H1 (cell line): Measurements from ENCODE around the gene ATP6V0D1. TPM values are rescaled to one million over a fixed set of nuclear protein-coding genes. Genes with fewer than 3 reads are reported as not detected.

Experiments used
- CTCF ChIA-PET: fragments of 300-600 bp; sonication (Branson Sonifier 250); formaldehyde crosslinking; loops from one replicate; lab custom pipeline; 2021; ENCODE audit not compliant: partially characterized antibody; lab: Charles Lee
- POLR2A ChIA-PET: fragments of 300-600 bp; sonication (Branson Sonifier 250); formaldehyde crosslinking; loops from one replicate; lab custom pipeline; 2021; ENCODE audit warnings: inconsistent platforms; ENCODE audit not compliant: partially characterized antibody; lab: Charles Lee
- DNase-seq, 2 experiments: peaks; one replicate each; pipeline versions ENCODE4 v3.0.0 to v3.0.0-alpha.2; 2010 to 2022; ENCODE audit warnings: low spot score in 2 of 2, low read depth in 1 of 2, mixed read lengths in 1 of 2
- FAIRE-seq: peaks from 2 replicates; lab custom pipeline; 2011; peaks lifted over from hg19 to GRCh38; lab: Jason Lieb, UNC
- H2AFZ ChIP-seq: 2 replicates; pipeline ENCODE4 v1.8.1; 2012; ENCODE audit warnings: low read length, inconsistent platforms
- H2AK5ac ChIP-seq: 2 replicates; pipeline ENCODE4 v1.6.1; 2013; ENCODE audit warnings: low read depth, low read length
- H2BK120ac ChIP-seq: replicated peaks from 2 replicates; pipeline ENCODE3; 2013; ENCODE audit warnings: low read depth, low read length, inconsistent platforms
- H2BK12ac ChIP-seq: 2 replicates; pipeline ENCODE4 v1.6.1; 2013; ENCODE audit warnings: low read depth, low read length
- H2BK15ac ChIP-seq: 2 replicates; pipeline ENCODE4 v1.6.1; 2013; ENCODE audit warnings: low read length
- H2BK20ac ChIP-seq: 2 replicates; pipeline ENCODE4 v1.6.1; 2013; ENCODE audit warnings: low read length
- H2BK5ac ChIP-seq: 2 replicates; pipeline ENCODE4 v1.6.1; 2013; ENCODE audit warnings: low read depth, low read length
- H3K14ac ChIP-seq: 2 replicates; pipeline ENCODE4 v1.6.1; 2013; ENCODE audit warnings: inconsistent platforms; ENCODE audit not compliant: insufficient read length
- H3K18ac ChIP-seq: 2 replicates; pipeline ENCODE4 v1.6.1; 2013; ENCODE audit warnings: low read length; ENCODE audit errors: extremely low read depth
- H3K23ac ChIP-seq: 2 replicates; pipeline ENCODE4 v1.6.1; 2013; ENCODE audit warnings: inconsistent platforms; ENCODE audit not compliant: insufficient read length
- H3K23me2 ChIP-seq: 2 replicates; pipeline ENCODE4 v1.6.1; 2013; ENCODE audit warnings: low read depth, low read length
- H3K27ac ChIP-seq: 2 replicates; pipeline ENCODE4 v1.6.1; 2011; ENCODE audit warnings: low read depth, low read length, inconsistent platforms
- H3K27me3 ChIP-seq, 4 experiments: replicated peaks in 1 of 4; 1 replicate in 1 of 4; 2 replicates in 3 of 4; pipeline versions ENCODE4 v1.6.1 to v1.8.1; 2011 to 2013; ENCODE audit warnings: low read length in 3 of 4, mild to moderate bottlenecking in 3 of 4, inconsistent platforms in 2 of 4, mixed read lengths in 2 of 4, moderate library complexity in 1 of 4; ENCODE audit not compliant: control insufficient read depth in 3 of 4, insufficient read depth in 3 of 4; ENCODE audit errors: extremely low read depth in 1 of 4
- H3K36me3 ChIP-seq, 4 experiments: 2 replicates each; pipeline versions ENCODE4 v1.6.1 to v1.8.1; 2011 to 2013; ENCODE audit warnings: mild to moderate bottlenecking in 4 of 4, low read length in 3 of 4, moderate library complexity in 2 of 4, control low read depth in 1 of 4, inconsistent platforms in 1 of 4; ENCODE audit not compliant: insufficient read depth in 4 of 4, control insufficient read depth in 2 of 4
- H3K4ac ChIP-seq: replicated peaks from 2 replicates; pipeline ENCODE3; 2013; ENCODE audit warnings: low read length, low read depth, mixed read lengths, inconsistent platforms; ENCODE audit not compliant: insufficient read length
- H3K4me1 ChIP-seq, 4 experiments: replicated peaks in 1 of 4; 1 replicate in 1 of 4; 2 replicates in 3 of 4; pipeline versions ENCODE4 v1.6.1 to v1.8.1; 2011 to 2013; ENCODE audit warnings: low read length in 3 of 4, inconsistent platforms in 2 of 4, mixed read lengths in 1 of 4; ENCODE audit not compliant: insufficient read depth in 4 of 4, control insufficient read depth in 3 of 4
- H3K4me2 ChIP-seq, 2 experiments: 2 replicates each; pipeline versions ENCODE4 v1.6.1 to v1.8.1; 2011 to 2013; ENCODE audit warnings: low read depth in 2 of 2, low read length in 2 of 2, control low read depth in 1 of 2, inconsistent platforms in 1 of 2, mild to moderate bottlenecking in 1 of 2; ENCODE audit not compliant: insufficient read depth in 1 of 2
- H3K4me3 ChIP-seq, 4 experiments: fragments of 200-600, 300-600 bp in 1 of 4; sonication (generic), shearing (Covaris generic), sonication (Bioruptor Twin) in 1 of 4; 2 replicates each; pipeline versions ENCODE4 v1.5.1 to v1.8.1; 2011 to 2016; ENCODE audit warnings: low read length in 4 of 4, low read depth in 3 of 4, control low read depth in 2 of 4, inconsistent platforms in 2 of 4, mild to moderate bottlenecking in 2 of 4, mixed read lengths in 1 of 4, moderate library complexity in 1 of 4; ENCODE audit not compliant: insufficient read depth in 2 of 4; ENCODE audit errors: extremely low read depth in 1 of 4
- H3K56ac ChIP-seq: replicated peaks from 2 replicates; pipeline ENCODE3; 2013; ENCODE audit warnings: low read depth, mild to moderate bottlenecking, mixed read lengths, low read length, inconsistent platforms; ENCODE audit not compliant: insufficient read length
- H3K79me1 ChIP-seq: 2 replicates; pipeline ENCODE4 v1.6.1; 2013; ENCODE audit warnings: low read depth, low read length, control low read depth
- H3K79me2 ChIP-seq, 2 experiments: 2 replicates each; pipeline versions ENCODE4 v1.6.1 to v1.8.1; 2012 to 2013; ENCODE audit warnings: low read length in 2 of 2, mild to moderate bottlenecking in 2 of 2, inconsistent platforms in 1 of 2; ENCODE audit not compliant: insufficient read depth in 2 of 2, control insufficient read depth in 1 of 2
- H3K9ac ChIP-seq, 4 experiments: replicated peaks in 1 of 4; 1 replicate in 1 of 4; 2 replicates in 3 of 4; pipeline versions ENCODE4 v1.6.1 to v1.8.1; 2011 to 2013; ENCODE audit warnings: low read depth in 3 of 4, low read length in 3 of 4, control low read depth in 2 of 4, mild to moderate bottlenecking in 2 of 4, moderate library complexity in 2 of 4, inconsistent platforms in 1 of 4; ENCODE audit errors: extremely low read depth in 1 of 4
- H3K9me3 ChIP-seq, 2 experiments: 2 replicates each; pipeline versions ENCODE4 v1.6.1 to v1.8.1; 2012 to 2013; ENCODE audit warnings: mild to moderate bottlenecking in 2 of 2, moderate library complexity in 2 of 2, control low read depth in 1 of 2, inconsistent platforms in 1 of 2, low read depth in 1 of 2, low read length in 1 of 2, mixed read lengths in 1 of 2; ENCODE audit not compliant: insufficient read depth in 2 of 2
- H4K20me1 ChIP-seq, 2 experiments: replicated peaks in 1 of 2; 2 replicates each; pipeline versions ENCODE3 to v1.8.1; 2011 to 2013; ENCODE audit warnings: inconsistent platforms in 2 of 2, low read length in 2 of 2, mild to moderate bottlenecking in 1 of 2; ENCODE audit not compliant: insufficient read depth in 2 of 2, control insufficient read depth in 1 of 2
- H4K5ac ChIP-seq: 2 replicates; pipeline ENCODE4 v1.6.1; 2013; ENCODE audit warnings: low read length, low read depth, mixed read lengths, inconsistent platforms; ENCODE audit not compliant: insufficient read length
- H4K8ac ChIP-seq: 2 replicates; pipeline ENCODE4 v1.8.0; 2013; ENCODE audit warnings: mild to moderate bottlenecking, moderate library complexity, low read length, inconsistent platforms; ENCODE audit not compliant: insufficient read depth; ENCODE audit errors: extremely low read depth
- H4K91ac ChIP-seq: replicated peaks from 2 replicates; pipeline ENCODE3; 2013; ENCODE audit warnings: low read length, mixed read lengths, inconsistent platforms; ENCODE audit not compliant: insufficient read length
- ATF2 ChIP-seq: IDR thresholded peaks from 2 replicates; pipeline ENCODE4 v1.6.1; 2012; ENCODE audit warnings: low read length, inconsistent platforms
- RAD21 ChIP-seq, 2 experiments: IDR thresholded peaks in 1 of 2; conservative IDR thresholded peaks in 1 of 2; 2 replicates each; pipeline ENCODE4 v1.6.1; 2011; ENCODE audit warnings: low read depth in 2 of 2, low read length in 2 of 2, improper control_type of control experiment in 1 of 2, inconsistent platforms in 1 of 2, mild to moderate bottlenecking in 1 of 2, moderate library complexity in 1 of 2
- WGBS, 2 experiments: shearing (Covaris generic) in 1 of 2; methylation state at CpG; one replicate each; pipeline versions ENCODE4 v1.1.6 to v1.1.7; 2013 to 2015; ENCODE audit warnings: low lambda C conversion rate in 2 of 2, mixed read lengths in 2 of 2, inconsistent platforms in 1 of 2, low coverage in 1 of 2, missing lambda C conversion rate in 1 of 2; ENCODE audit not compliant: insufficient replicate concordance in 2 of 2, insufficient coverage in 1 of 2, insufficient read length in 1 of 2; ENCODE audit errors: extremely low coverage in 1 of 2, missing lambda C conversion rate in 1 of 2; 5-methylcytosine and 5-hydroxymethylcytosine counted together
- polyA plus RNA-seq, 7 experiments: library from polyadenylated mRNA; depleted of rRNA in 3 of 7; stranded (reverse) in 5 of 7; unstranded in 2 of 7; fragments of >200 nt in 5 of 7; fragments of 200-250 nt in 2 of 7; gene quantifications; 1 replicate in 5 of 7; 2 replicates in 1 of 7; 4 replicates in 1 of 7; pipeline versions ENCODE4 v1.2.1 to v1.2.3, GENCODE V29; 2011 to 2013; ENCODE audit warnings: missing spikeins in 2 of 7, mixed read lengths in 2 of 7
- total RNA-seq: library from RNA; stranded (reverse); fragmentation: NEBNext Ultra II Directional; extraction: Animal tissue kit (Norgen Biotek cat#: 25700); gene quantifications from 2 replicates; pipeline ENCODE4 v1.2.1, GENCODE V29; 2021

The ATP6V0D1 gene
- total and polyA plus RNA-seq, 2 of the 8 experiments (the other 6 are each of a cell fraction or from before 2014, with no cell fraction given): 47.3 to 134 TPM

DNA sequence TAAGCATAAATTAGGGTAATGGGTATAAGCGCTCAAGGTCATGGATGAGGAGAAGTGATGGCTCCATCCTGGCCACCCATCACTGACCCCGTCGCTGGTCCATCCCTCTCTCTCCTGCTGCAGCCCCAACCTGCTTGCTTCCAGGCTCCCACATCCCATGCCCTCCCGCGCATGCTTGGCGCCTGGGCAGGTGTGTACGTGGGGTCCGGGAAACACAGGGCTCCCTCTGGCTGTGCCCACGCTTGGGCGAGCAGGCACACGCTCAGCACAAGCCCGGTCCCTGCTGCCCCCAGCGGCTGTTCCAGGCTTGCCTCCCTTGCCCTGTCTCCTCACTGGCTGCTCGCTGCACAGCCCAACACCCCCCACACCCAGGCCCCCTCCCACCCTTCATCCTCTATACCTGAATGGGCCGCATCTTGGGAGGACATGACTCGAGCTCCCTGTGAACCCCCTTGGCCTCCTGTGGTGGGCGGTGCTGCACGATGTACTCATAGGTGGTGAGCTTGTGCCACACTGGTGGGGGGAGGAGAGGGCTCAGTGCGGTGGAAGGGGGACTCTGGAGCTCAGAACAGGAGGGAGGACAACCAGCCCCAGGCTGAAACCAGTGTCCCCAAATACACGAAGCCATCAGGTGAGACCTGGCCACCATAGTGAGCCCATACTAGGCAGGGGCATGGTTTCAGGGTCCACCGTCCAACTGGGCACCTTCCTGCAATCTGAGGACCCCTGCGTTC is 83.0 kb downstream of the ATP6V0D1 start:
- Histone ChIP-seq H3K14ac (no peak overlapping the region), H2BK120ac (no peak overlapping the region), H2BK12ac (no peak overlapping the region), H3K27me3 (peaks cover 20 to 40% (median 36%) of the 10 kb centered on the region in 4 experiments), H2BK15ac (no peak overlapping the region), H3K79me2 (no peaks in the 10 kb centered on the region), H3K56ac (no peak overlapping the region), H3K4me3 (no peak overlapping the region), H3K23ac (no peak overlapping the region), H3K79me1 (no peaks in the 10 kb centered on the region), H3K18ac (no peak overlapping the region), H3K23me2 (peaks cover 2% of the 10 kb centered on the region; the same call in 1 of the 2 replicates), H3K9me3 (no peaks in the 10 kb centered on the region), H2AFZ (no peak overlapping the region), H3K9ac (no peak overlapping the region), H2AK5ac (no peak overlapping the region), H4K20me1 (peaks cover 2 to 6% of the 10 kb centered on the region in 2 experiments), H3K4me1 (peaks cover 0 to 35% (median 23%) of the 10 kb centered on the region in 4 experiments; a peak in 6 of 7 replicates), H3K27ac (no peak overlapping the region), H2BK5ac (no peak overlapping the region), H4K91ac (no peak overlapping the region), H4K5ac (no peak overlapping the region), H3K4ac (no peak overlapping the region), H3K36me3 (no peaks in the 10 kb centered on the region), H2BK20ac (no peak overlapping the region), H3K4me2 (no peak overlapping the region), H4K8ac (no peak overlapping the region)
- DNase-seq (no peak), FAIRE-seq (no peak)
- WGBS, 2 experiments: 88% methylated on average over 19 of the region's 22 CpGs; no CpG with 5 or more reads in 1 of the 2 experiments
- ChIA-PET POLR2A (interaction anchor here (1.0 to 2.3 kb wide), 3 partner anchors 9 to 20 kb away, joined by 3 to 5 read pairs (median 3); no protein-coding TSS in a partner anchor), CTCF (interaction anchor here (0.8 to 32.4 kb wide), 14 partner anchors 10 to 116 kb away, joined by 3 to 476 read pairs (median 7); partner anchors contain the start of genes KCTD19, LRRC36 and ZDHHC1)
- TF ChIP-seq ATF2: no peak
- TF ChIP-seq RAD21 (IDR thresholded peaks at IDR 0.05 in 1 of 2, conservative IDR thresholded peaks at IDR 0.05 in 1 of 2; ENCODE audit: low read depth in 2 of 2, low read length in 2 of 2): peak in 1 of 2 experiments; percentile 7; a peak in 1 of 4 replicates
